ENCODE results near the gene DAGLA. TPM values are rescaled to one million over a fixed set of nuclear protein-coding genes. Genes with fewer than 3 reads are reported as not detected.

The DAGLA gene
- total RNA-seq, 1 donor from 2014 or later: 4.6 TPM

GRCh38 chr11:61711037-61711436, 30.8 kb downstream of the DAGLA start:
- H3K4me3 ChIP-seq (ENCODE audit: low read depth, low read length): no peak overlapping the region
- H3K27me3 ChIP-seq (ENCODE audit: control insufficient read depth, insufficient read depth, low read length): peaks cover 2% of the 10 kb centered on the region

GRCh38 chr11:61711498-61711897, 31.3 kb downstream of the DAGLA start:
- TF ChIP-seq, protein P1, sequence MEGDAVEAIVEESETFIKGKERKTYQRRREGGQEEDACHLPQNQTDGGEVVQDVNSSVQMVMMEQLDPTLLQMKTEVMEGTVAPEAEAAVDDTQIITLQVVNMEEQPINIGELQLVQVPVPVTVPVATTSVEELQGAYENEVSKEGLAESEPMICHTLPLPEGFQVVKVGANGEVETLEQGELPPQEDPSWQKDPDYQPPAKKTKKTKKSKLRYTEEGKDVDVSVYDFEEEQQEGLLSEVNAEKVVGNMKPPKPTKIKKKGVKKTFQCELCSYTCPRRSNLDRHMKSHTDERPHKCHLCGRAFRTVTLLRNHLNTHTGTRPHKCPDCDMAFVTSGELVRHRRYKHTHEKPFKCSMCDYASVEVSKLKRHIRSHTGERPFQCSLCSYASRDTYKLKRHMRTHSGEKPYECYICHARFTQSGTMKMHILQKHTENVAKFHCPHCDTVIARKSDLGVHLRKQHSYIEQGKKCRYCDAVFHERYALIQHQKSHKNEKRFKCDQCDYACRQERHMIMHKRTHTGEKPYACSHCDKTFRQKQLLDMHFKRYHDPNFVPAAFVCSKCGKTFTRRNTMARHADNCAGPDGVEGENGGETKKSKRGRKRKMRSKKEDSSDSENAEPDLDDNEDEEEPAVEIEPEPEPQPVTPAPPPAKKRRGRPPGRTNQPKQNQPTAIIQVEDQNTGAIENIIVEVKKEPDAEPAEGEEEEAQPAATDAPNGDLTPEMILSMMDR (IDR thresholded peaks at IDR 0.05; ENCODE audit: insufficient read depth, low read length, poor library complexity, severe bottlenecking): no peak
- Histone ChIP-seq H3K36me3 (ENCODE audit: control insufficient read depth, insufficient read depth, low read length) (no peaks in the 10 kb centered on the region), H3K27me3 (ENCODE audit: control insufficient read depth, insufficient read depth, low read length) (peaks cover 2% of the 10 kb centered on the region), H3K4me3 (ENCODE audit: low read depth, low read length) (no peak overlapping the region)
- DNase-seq (ENCODE audit: low read depth): no peak

More at GRCh38 chr11:61711037-61711436, 30.8 kb downstream of the DAGLA start:
- DNase-seq (ENCODE audit: low read depth): no peak
- TF ChIP-seq, protein P1 (IDR thresholded peaks at IDR 0.05; ENCODE audit: insufficient read depth, low read length, poor library complexity, severe bottlenecking): no peak
- H3K36me3 ChIP-seq (ENCODE audit: control insufficient read depth, insufficient read depth, low read length): no peaks in the 10 kb centered on the region

DNA sequence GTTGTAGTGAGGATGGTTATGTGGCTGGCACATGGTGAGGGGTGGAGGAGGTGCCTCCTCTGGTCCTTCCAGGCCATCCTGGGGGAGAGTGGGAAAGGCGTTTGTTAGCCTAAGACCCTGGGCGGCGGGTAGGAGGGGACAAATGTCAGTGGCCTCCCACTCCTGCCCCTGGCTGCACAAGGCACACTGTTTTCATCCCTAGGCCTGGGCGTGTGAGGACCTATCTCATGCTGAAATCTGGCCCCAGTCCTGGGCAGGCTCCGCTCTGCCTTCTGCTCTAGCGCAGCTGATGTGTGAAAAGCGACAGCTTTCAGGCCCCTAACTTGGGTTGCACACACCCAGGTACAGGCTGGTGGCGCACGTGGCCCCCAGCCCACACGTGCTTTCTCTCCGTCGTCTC, 32.1 kb downstream of the DAGLA start:
- Histone ChIP-seq H3K4me3 (ENCODE audit: low read depth, low read length) (no peak overlapping the region), H3K27me3 (ENCODE audit: control insufficient read depth, insufficient read depth, low read length) (peaks cover 2% of the 10 kb centered on the region), H3K36me3 (ENCODE audit: control insufficient read depth, insufficient read depth, low read length) (no peaks in the 10 kb centered on the region)
- DNase-seq (ENCODE audit: low read depth): no peak
- TF ChIP-seq, protein P1 (IDR thresholded peaks at IDR 0.05; ENCODE audit: insufficient read depth, low read length, poor library complexity, severe bottlenecking): no peak

GRCh38 chr11:61712846-61713245, 32.7 kb downstream of the DAGLA start:
- no peak for DNase-seq (ENCODE audit: low read depth)
- H3K36me3 ChIP-seq (ENCODE audit: control insufficient read depth, insufficient read depth, low read length): no peaks in the 10 kb centered on the region
- H3K27me3 ChIP-seq (ENCODE audit: control insufficient read depth, insufficient read depth, low read length): peaks cover 2% of the 10 kb centered on the region
- TF ChIP-seq, protein P1 (IDR thresholded peaks at IDR 0.05; ENCODE audit: insufficient read depth, low read length, poor library complexity, severe bottlenecking): no peak
- H3K4me3 ChIP-seq (ENCODE audit: low read depth, low read length): no peak overlapping the region

DNA sequence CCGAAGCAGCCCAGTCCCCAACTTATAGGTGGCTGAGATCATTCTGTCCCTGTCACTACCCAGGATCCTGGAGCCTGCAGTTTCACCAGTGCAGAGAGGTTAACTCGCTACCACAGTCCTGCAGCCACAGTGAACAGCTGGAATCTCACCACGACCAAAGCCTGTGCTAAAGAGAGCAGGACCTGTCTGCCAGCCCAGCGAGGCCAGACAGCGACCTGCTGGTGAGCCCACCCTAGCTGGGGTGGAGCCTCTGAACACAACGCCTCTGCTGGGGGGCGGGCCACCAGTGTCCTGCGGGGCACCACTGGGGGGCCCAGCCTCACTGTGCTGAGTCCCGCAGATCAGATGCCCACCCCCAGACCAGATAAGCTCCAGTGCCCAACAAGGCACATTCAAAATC, 33.3 kb downstream of the DAGLA start:
- H3K36me3 ChIP-seq (ENCODE audit: control insufficient read depth, insufficient read depth, low read length): no peaks in the 10 kb centered on the region
- TF ChIP-seq, protein P1 (IDR thresholded peaks at IDR 0.05; ENCODE audit: insufficient read depth, low read length, poor library complexity, severe bottlenecking): no peak
- no peak for DNase-seq (ENCODE audit: low read depth)
- H3K27me3 ChIP-seq (ENCODE audit: control insufficient read depth, insufficient read depth, low read length): peaks cover 2% of the 10 kb centered on the region
- no peak overlapping the region for H3K4me3 ChIP-seq (ENCODE audit: low read depth, low read length)

DNA sequence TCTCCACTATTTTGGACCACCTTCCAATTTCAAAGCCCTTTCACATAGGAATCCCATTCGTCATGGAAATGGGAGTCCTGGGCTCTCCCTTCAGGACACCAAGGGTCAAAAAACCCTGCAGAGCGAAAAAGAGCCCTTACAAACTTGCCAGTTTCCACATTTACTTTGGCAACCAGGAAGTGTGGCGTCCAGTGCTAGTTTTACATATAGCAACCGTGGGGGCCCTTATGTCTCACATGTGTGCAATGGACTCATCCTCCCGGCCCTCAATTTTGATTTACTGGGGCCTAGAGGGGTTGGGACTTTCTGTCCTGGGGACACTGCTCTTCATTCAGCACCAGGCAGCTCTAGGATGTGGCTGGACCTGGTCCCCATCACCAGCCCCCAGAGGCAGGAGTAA, 33.7 kb downstream of the DAGLA start:
- Histone ChIP-seq H3K4me3 (ENCODE audit: low read depth, low read length) (no peak overlapping the region), H3K27me3 (ENCODE audit: control insufficient read depth, insufficient read depth, low read length) (peaks cover 2% of the 10 kb centered on the region)
- no peak for DNase-seq (ENCODE audit: low read depth)

More for the DNA sequence above, 33.7 kb downstream of the DAGLA start:
- H3K36me3 ChIP-seq (ENCODE audit: control insufficient read depth, insufficient read depth, low read length): no peaks in the 10 kb centered on the region
- TF ChIP-seq, protein P1 (IDR thresholded peaks at IDR 0.05; ENCODE audit: insufficient read depth, low read length, poor library complexity, severe bottlenecking): no peak

Measured in kidney epithelial cell (primary cell).